Measurements from ENCODE around the gene PARD3B. TPM values are rescaled to one million over a fixed set of nuclear protein-coding genes. Genes with fewer than 3 reads are reported as not detected.

Gene PARD3B
- total RNA-seq, 1 experiment from 2014 or later = 3.6 TPM

- no peak overlapping the region for H3K27ac ChIP-seq (ENCODE audit: low read length)
Observed at GRCh38 chr2:205079173-205079572, 533.9 kb downstream of the PARD3B start.

GRCh38 chr2:205086662-205087061 is 541.4 kb downstream of the PARD3B start:
- in situ Hi-C loops (cut with HindIII; ENCODE audit: low pct_unique_long_range_greater_than_20kb, low sequenced_read_pairs) (no loop called here), intact Hi-C loops (cut with micrococcal nuclease; ENCODE audit: unreplicated experiment) (no loop called here)
- TF ChIP-seq TCF7L2 (IDR thresholded peaks at IDR 0.05; ENCODE audit: low read depth, low read length) (no peak), POLR2AphosphoS5 (IDR thresholded peaks at IDR 0.05; ENCODE audit: low read depth, low read length) (no peak), SIN3A (IDR thresholded peaks at IDR 0.05; ENCODE audit: borderline replicate concordance, insufficient read depth, low read depth, low read length) (no peak)
- TF ChIP-seq, protein P1, sequence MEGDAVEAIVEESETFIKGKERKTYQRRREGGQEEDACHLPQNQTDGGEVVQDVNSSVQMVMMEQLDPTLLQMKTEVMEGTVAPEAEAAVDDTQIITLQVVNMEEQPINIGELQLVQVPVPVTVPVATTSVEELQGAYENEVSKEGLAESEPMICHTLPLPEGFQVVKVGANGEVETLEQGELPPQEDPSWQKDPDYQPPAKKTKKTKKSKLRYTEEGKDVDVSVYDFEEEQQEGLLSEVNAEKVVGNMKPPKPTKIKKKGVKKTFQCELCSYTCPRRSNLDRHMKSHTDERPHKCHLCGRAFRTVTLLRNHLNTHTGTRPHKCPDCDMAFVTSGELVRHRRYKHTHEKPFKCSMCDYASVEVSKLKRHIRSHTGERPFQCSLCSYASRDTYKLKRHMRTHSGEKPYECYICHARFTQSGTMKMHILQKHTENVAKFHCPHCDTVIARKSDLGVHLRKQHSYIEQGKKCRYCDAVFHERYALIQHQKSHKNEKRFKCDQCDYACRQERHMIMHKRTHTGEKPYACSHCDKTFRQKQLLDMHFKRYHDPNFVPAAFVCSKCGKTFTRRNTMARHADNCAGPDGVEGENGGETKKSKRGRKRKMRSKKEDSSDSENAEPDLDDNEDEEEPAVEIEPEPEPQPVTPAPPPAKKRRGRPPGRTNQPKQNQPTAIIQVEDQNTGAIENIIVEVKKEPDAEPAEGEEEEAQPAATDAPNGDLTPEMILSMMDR (IDR thresholded peaks at IDR 0.05) = no peak
- TF ChIP-seq, protein P2, sequence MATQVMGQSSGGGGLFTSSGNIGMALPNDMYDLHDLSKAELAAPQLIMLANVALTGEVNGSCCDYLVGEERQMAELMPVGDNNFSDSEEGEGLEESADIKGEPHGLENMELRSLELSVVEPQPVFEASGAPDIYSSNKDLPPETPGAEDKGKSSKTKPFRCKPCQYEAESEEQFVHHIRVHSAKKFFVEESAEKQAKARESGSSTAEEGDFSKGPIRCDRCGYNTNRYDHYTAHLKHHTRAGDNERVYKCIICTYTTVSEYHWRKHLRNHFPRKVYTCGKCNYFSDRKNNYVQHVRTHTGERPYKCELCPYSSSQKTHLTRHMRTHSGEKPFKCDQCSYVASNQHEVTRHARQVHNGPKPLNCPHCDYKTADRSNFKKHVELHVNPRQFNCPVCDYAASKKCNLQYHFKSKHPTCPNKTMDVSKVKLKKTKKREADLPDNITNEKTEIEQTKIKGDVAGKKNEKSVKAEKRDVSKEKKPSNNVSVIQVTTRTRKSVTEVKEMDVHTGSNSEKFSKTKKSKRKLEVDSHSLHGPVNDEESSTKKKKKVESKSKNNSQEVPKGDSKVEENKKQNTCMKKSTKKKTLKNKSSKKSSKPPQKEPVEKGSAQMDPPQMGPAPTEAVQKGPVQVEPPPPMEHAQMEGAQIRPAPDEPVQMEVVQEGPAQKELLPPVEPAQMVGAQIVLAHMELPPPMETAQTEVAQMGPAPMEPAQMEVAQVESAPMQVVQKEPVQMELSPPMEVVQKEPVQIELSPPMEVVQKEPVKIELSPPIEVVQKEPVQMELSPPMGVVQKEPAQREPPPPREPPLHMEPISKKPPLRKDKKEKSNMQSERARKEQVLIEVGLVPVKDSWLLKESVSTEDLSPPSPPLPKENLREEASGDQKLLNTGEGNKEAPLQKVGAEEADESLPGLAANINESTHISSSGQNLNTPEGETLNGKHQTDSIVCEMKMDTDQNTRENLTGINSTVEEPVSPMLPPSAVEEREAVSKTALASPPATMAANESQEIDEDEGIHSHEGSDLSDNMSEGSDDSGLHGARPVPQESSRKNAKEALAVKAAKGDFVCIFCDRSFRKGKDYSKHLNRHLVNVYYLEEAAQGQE (IDR thresholded peaks at IDR 0.05; ENCODE audit: insufficient read depth in 1 of 2, low read depth in 2 of 2, low read length in 1 of 2) = no peak
- CTCF ChIA-PET = no interaction called here
- BruUV-seq (replicated peaks) = no TSS peak
- H3K4me1 ChIP-seq (ENCODE audit: control insufficient read depth, insufficient read depth, low read length) = no peaks in the 10 kb centered on the region
- no peaks in the 10 kb centered on the region for H3K27me3 ChIP-seq (ENCODE audit: control insufficient read depth, insufficient read depth, low read length)
- H3K4me3 ChIP-seq (ENCODE audit: low read depth in 2 of 2, low read length in 2 of 2) = no peak overlapping the region
- no peaks in the 10 kb centered on the region for H3K36me3 ChIP-seq (ENCODE audit: control insufficient read depth, insufficient read depth, low read length)
- ATAC-seq (no peak), DNase-seq (ENCODE audit: low read depth, low spot score) (no peak)
- POLR2A ChIA-PET = no interaction called here
- H3K9me3 ChIP-seq (ENCODE audit: control insufficient read depth, insufficient read depth, low read depth, low read length) = no peaks in the 10 kb centered on the region
- no peak overlapping the region for H3K27ac ChIP-seq (ENCODE audit: low read length)

More at GRCh38 chr2:205079173-205079572, 533.9 kb downstream of the PARD3B start:
- Histone ChIP-seq H3K4me1 (ENCODE audit: control insufficient read depth, insufficient read depth, low read length) (no peaks in the 10 kb centered on the region), H3K9me3 (ENCODE audit: control insufficient read depth, insufficient read depth, low read depth, low read length) (no peaks in the 10 kb centered on the region), H3K36me3 (ENCODE audit: control insufficient read depth, insufficient read depth, low read length) (no peaks in the 10 kb centered on the region), H3K4me3 (ENCODE audit: low read depth in 2 of 2, low read length in 2 of 2) (no peak overlapping the region), H3K27me3 (ENCODE audit: control insufficient read depth, insufficient read depth, low read length) (no peaks in the 10 kb centered on the region)
- intact Hi-C loops (cut with micrococcal nuclease; ENCODE audit: unreplicated experiment) (no loop called here), in situ Hi-C loops (cut with HindIII; ENCODE audit: low pct_unique_long_range_greater_than_20kb, low sequenced_read_pairs) (no loop called here)
- CTCF ChIA-PET = no interaction called here
- BruUV-seq (replicated peaks) = no TSS peak
- POLR2A ChIA-PET = no interaction called here
- ATAC-seq (no peak), DNase-seq (ENCODE audit: low read depth, low spot score) (no peak)
- TF ChIP-seq, protein P2 (IDR thresholded peaks at IDR 0.05; ENCODE audit: insufficient read depth in 1 of 2, low read depth in 2 of 2, low read length in 1 of 2) = no peak
- TF ChIP-seq POLR2AphosphoS5 (IDR thresholded peaks at IDR 0.05; ENCODE audit: low read depth, low read length) = no peak
- TF ChIP-seq, protein P1 (IDR thresholded peaks at IDR 0.05) = no peak
- TF ChIP-seq TCF7L2 (IDR thresholded peaks at IDR 0.05; ENCODE audit: low read depth, low read length) = no peak

Data from Panc1 (cell line).